ENCODE data around the gene ZNF451. TPM values are rescaled to one million over a fixed set of nuclear protein-coding genes. Genes with fewer than 3 reads are reported as not detected.

The ZNF451 gene
- polyA plus RNA-seq, 2 of the 4 experiments (the other 2 are of a cell fraction) = 8.9 to 23.0 TPM

DNA sequence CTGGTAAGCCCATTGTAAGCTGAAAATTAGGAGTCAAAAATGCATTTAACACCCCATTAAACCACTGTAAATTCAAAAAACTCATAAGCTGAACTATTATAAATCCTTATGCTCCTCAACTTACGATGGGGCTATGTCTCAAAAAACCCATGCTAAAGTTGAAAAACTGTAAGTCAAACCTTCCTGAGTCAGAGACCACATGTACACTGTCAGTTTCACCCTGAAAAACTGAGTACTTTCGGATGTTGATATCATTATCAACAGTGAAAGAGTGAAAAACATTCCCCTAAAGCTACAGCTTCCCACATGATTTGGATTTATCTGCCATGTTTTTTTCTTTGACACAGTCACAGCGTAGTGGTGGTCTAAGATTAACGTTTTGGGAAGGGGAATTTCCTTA is 117.9 kb downstream of the ZNF451 start:
- ATAC-seq (no peak), FAIRE-seq (no peak), DNase-seq (ENCODE audit: low read depth in 1 of 2, low spot score in 1 of 2) (no peak)
- H3K4me1 ChIP-seq = peaks cover 12% of the 10 kb centered on the region; the same call in 2 of the 3 replicates
- POLR2A ChIA-PET = no interaction called here
- TF ChIP-seq ATOH8 (CRISPR knock-in tag; IDR thresholded peaks at IDR 0.05; ENCODE audit: low read depth) (no peak), TP53 (CRISPR knock-in tag; IDR thresholded peaks at IDR 0.05) (no peak), CBX2 (IDR thresholded peaks at IDR 0.05; ENCODE audit: borderline replicate concordance, low read depth) (no peak), FOXS1 (CRISPR knock-in tag; IDR thresholded peaks at IDR 0.05) (no peak), ZNF302 (CRISPR knock-in tag; IDR thresholded peaks at IDR 0.05) (no peak), ZSCAN20 (CRISPR knock-in tag; IDR thresholded peaks at IDR 0.05) (no peak), EHMT2 (IDR thresholded peaks at IDR 0.05; ENCODE audit: low read depth) (no peak), MAFK (IDR thresholded peaks at IDR 0.05; ENCODE audit: partially characterized antibody) (no peak), NFE2L2 (conservative IDR thresholded peaks at IDR 0.05; ENCODE audit: low read length) (no peak), CHD2 (IDR thresholded peaks at IDR 0.05; ENCODE audit: low read length, partially characterized antibody) (no peak), NR3C1 (IDR thresholded peaks at IDR 0.05) (no peak), RFX5 (IDR thresholded peaks at IDR 0.05) (no peak), JUNB (IDR thresholded peaks at IDR 0.05) (no peak), EHF (CRISPR knock-in tag; IDR thresholded peaks at IDR 0.05) (no peak)
- H3K4me2 ChIP-seq = 0 out of 3 replicates have a peak overlapping the region, but pooled peaks have one; percentile 28
- CTCF ChIA-PET = interaction anchor here (1.2 kb wide), 1 partner anchor 18 kb away, joined by 3 read pairs; no protein-coding TSS in a partner anchor
- 91% methylated on average over 4 of the region's 4 CpGs for WGBS (ENCODE audit: missing lambda C conversion rate)
- H3K4me3 ChIP-seq = no peak overlapping the region
- H3K27ac ChIP-seq = no peak overlapping the region
- no peaks in the 10 kb centered on the region for H3K9me3 ChIP-seq

DNA sequence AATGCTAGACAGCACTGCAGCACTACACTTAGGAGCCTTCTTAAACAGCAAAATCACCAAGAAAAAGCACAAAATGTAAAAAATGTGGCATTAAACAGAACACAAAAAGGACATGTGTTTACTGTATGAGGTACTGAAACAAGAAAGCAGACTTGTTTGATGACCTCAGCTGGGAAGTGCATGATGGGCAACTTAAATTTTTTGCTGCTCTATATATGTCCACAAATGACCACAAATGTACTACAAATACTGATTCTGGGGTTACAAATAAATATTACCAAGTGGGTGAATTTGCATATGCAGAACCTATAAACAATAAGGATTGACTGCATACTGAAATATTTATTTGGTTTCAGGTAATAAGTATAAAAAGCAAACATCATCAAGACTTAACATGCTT is 119.0 kb downstream of the ZNF451 start:
- Histone ChIP-seq H3K4me1 (peaks cover 12% of the 10 kb centered on the region; the same call in 2 of the 3 replicates), H3K4me2 (no peak overlapping the region), H3K9me3 (no peaks in the 10 kb centered on the region), H3K27ac (no peak overlapping the region), H3K4me3 (no peak overlapping the region)
- TF ChIP-seq NR3C1 (IDR thresholded peaks at IDR 0.05) (no peak), HEYL (CRISPR knock-in tag; IDR thresholded peaks at IDR 0.05) (no peak), HES2 (IDR thresholded peaks at IDR 0.05) (no peak), SREBF2 (IDR thresholded peaks at IDR 0.05) (no peak), ZC3H11A (IDR thresholded peaks at IDR 0.05) (no peak), GATA3 (IDR thresholded peaks at IDR 0.05; ENCODE audit: borderline replicate concordance) (no peak), CBX8 (IDR thresholded peaks at IDR 0.05) (no peak), RFX5 (IDR thresholded peaks at IDR 0.05) (no peak), JUNB (IDR thresholded peaks at IDR 0.05) (no peak), POLR2A (IDR thresholded peaks at IDR 0.05; ENCODE audit: low read length) (no peak), HMGXB4 (CRISPR knock-in tag; IDR thresholded peaks at IDR 0.05; ENCODE audit: borderline replicate concordance) (no peak), PHF8 (IDR thresholded peaks at IDR 0.05; ENCODE audit: borderline replicate concordance, low read depth) (no peak), MAFK (IDR thresholded peaks at IDR 0.05; ENCODE audit: partially characterized antibody) (no peak)
- DNase-seq (ENCODE audit: low read depth in 1 of 2, low spot score in 1 of 2) = no peak
- FAIRE-seq = no peak
- POLR2A ChIA-PET = no interaction called here
- ATAC-seq = no peak
- CTCF ChIA-PET = no interaction called here

DNA sequence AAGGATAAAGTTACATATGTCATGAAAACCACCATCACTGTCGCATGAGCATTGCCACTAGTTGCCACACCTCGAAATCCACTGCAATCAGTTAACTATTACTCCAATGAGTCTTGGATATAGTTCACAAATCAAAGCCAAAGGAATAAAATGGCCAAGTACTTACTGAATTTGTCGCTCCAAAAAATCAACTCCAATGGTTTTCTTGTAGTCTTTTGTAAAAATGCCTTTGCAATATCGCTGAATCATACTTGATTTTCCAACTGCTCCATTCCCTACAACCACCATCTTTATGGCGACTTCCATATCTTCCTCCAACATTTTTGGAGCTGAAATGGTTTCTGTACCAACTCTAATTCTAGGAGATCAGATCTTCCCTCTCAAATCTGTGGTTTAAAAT is 120.1 kb downstream of the ZNF451 start:
- DNase-seq (ENCODE audit: low read depth in 1 of 2, low spot score in 1 of 2) = no peak
- CTCF ChIA-PET = no interaction called here
- no peak for ATAC-seq
- Histone ChIP-seq H3K4me3 (no peak overlapping the region), H3K9me3 (no peaks in the 10 kb centered on the region), H3K4me2 (no peak overlapping the region), H3K27ac (no peak overlapping the region), H3K4me1 (peaks cover 12% of the 10 kb centered on the region; the same call in 2 of the 3 replicates)
- 92% methylated on average over 5 of the region's 5 CpGs for WGBS (ENCODE audit: missing lambda C conversion rate)
- TF ChIP-seq, protein P1, sequence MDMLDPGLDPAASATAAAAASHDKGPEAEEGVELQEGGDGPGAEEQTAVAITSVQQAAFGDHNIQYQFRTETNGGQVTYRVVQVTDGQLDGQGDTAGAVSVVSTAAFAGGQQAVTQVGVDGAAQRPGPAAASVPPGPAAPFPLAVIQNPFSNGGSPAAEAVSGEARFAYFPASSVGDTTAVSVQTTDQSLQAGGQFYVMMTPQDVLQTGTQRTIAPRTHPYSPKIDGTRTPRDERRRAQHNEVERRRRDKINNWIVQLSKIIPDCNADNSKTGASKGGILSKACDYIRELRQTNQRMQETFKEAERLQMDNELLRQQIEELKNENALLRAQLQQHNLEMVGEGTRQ (IDR thresholded peaks at IDR 0.05) = no peak
- TF ChIP-seq NPAS2 (CRISPR knock-in tag; IDR thresholded peaks at IDR 0.05; ENCODE audit: borderline replicate concordance) (no peak), MYC (IDR thresholded peaks at IDR 0.05; ENCODE audit: borderline replicate concordance, low read length) (no peak)
- POLR2A ChIA-PET = no interaction called here
- FAIRE-seq = no peak
